GM21423 (cell line): ENCODE data around the gene PCDHA4.

Source experiments
- ATAC-seq: cut with Tn5 transposase; IDR thresholded peaks from one replicate; pipeline ENCODE4 v1.9.1; 2021; ENCODE audit warnings: mild to moderate bottlenecking, moderate library complexity; ENCODE audit not compliant: unreplicated experiment

PCDHA4 gene

DNA sequence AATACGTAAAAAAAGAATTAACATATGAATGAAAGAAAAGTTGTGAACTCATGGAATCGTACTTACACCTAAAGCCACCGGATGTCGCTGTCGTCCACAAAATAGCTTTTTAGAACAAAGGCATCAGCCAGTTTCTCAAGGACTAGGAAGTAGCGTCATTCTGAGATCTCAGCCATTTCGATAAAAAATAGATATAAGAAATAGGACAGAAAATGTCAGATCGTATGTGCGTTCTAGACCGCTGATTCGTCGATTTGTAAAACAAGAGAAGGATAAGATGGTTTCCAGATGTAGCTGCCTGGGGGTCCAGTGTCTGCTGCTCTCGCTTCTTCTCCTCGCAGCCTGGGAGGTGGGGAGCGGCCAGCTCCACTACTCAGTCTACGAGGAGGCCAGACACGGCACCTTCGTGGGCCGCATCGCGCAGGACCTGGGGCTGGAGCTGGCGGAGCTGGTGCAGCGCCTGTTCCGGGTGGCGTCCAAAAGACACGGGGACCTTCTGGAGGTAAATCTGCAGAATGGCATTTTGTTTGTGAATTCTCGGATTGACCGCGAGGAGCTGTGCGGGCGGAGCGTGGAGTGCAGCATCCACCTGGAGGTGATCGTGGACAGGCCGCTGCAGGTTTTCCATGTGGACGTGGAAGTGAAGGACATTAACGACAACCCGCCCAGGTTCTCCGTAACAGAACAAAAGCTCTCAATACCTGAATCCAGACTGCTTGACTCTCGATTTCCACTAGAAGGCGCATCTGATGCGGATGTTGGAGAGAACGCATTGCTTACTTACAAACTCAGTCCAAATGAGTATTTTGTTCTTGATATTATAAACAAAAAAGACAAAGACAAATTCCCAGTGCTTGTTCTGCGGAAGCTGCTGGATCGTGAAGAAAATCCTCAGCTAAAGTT is 49.2 kb downstream of the PCDHA4 start, which contains the start of gene PCDHA10:
TSS of gene PCDHA10 (plus strand) at position 126 of the 903 bp plus-strand sequence. CDS start at position 278, 152 bp downstream.
- ATAC-seq, result no peak

DNA sequence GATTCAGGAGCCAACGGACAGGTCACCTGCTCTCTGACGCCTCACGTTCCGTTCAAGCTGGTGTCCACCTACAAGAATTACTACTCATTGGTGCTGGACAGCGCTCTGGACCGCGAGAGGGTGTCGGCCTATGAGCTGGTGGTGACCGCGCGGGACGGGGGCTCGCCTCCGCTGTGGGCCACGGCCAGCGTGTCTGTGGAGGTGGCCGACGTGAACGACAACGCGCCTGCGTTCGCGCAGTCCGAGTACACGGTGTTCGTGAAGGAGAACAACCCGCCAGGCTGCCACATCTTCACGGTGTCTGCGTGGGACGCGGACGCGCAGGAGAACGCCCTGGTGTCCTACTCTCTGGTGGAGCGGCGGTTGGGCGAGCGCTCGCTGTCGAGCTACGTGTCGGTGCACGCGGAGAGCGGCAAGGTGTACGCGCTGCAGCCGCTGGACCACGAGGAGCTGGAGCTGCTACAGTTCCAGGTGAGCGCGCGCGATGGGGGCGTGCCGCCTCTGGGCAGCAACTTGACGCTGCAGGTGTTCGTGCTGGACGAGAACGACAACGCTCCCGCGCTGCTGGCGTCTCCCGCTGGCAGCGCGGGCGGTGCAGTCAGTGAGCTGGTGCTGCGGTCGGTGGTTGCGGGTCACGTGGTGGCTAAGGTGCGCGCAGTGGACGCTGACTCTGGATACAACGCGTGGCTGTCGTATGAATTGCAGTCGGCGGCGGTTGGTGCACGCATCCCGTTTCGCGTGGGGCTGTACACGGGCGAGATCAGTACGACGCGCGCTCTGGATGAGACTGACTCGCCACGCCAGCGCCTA is 50.5 kb downstream of the PCDHA4 start:
- ATAC-seq, result no peak

DNA sequence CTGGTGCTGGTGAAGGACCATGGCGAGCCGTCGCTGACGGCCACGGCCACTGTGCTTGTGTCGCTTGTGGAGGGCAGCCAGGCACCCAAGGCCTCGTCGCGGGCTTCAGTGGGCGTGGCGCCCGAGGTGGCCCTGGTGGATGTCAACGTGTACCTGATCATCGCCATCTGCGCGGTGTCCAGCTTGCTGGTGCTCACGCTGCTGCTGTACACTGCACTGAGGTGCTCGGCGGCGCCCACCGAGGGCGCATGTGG is 51.0 kb downstream of the PCDHA4 start:
- ATAC-seq, result no peak

DNA sequence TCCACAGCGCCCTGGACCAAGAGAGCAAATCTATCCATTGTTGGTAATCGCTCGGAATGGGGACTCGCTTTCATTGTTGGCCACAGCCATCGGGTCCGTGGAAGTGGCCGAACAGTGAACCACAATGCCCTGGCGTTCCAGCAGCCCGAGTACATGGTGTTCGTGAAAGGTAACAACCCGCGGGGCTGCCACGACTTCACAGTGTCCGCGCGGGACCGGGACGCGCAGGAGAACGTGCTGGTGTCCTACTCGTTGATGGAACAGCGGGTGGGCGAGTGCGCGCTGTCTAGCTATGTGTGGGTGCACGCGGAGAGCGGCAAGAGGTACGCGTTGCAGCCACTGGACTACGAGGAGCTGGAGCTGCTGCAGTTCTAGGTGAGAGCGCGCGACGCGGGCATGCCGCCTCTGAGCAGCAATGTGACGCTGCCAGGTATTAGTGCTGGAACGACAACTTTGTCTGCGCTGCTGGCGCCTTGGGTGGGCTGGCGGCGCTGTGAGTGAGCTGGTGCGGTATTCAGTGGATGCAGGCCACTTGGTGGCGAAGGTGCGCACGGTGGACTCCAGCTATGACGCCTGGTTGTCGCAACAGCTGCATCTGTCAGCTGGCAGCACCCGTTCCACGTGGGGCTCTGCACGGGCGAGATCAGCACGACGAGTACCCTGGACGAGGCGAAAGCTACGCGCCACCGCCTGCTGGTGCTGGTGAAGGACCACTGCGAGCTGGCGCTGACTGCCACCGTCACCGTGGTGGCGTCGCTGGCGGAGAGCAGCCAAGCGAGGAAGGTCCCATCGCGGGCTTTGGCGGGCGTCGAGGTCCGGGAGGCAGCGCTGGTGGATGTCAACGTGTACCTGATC is 55.8 kb downstream of the PCDHA4 start:
- no peak for ATAC-seq
